Mesendoderm (in vitro differentiated cells): ENCODE measurements around the gene MITF.

Experiments used
- DNase-seq: peaks from one replicate; pipeline ENCODE4 v3.0.0; 2013
- H2AK5ac ChIP-seq: 2 replicates; pipeline ENCODE4 v1.6.1; 2013; ENCODE audit warnings: low read length, inconsistent platforms
- H2BK120ac ChIP-seq: 2 replicates; pipeline ENCODE4 v1.6.1; 2013; ENCODE audit warnings: low read depth, mild to moderate bottlenecking, low read length, moderate library complexity, mixed read lengths
- H2BK15ac ChIP-seq: replicated peaks from 2 replicates; pipeline ENCODE4 v1.6.1; 2013; ENCODE audit warnings: low read depth, mild to moderate bottlenecking, moderate library complexity
- H2BK5ac ChIP-seq: 2 replicates; pipeline ENCODE4 v1.6.1; 2013; ENCODE audit warnings: low read length, inconsistent platforms
- H3K18ac ChIP-seq: 2 replicates; pipeline ENCODE4 v1.6.1; 2013; ENCODE audit warnings: mild to moderate bottlenecking, low read length, mixed read lengths
- H3K23ac ChIP-seq: one replicate; pipeline ENCODE4 v1.6.1; 2013; ENCODE audit warnings: low read length
- H3K27ac ChIP-seq: 2 replicates; pipeline ENCODE4 v1.5.1; 2013; ENCODE audit warnings: low read depth, mild to moderate bottlenecking, inconsistent platforms, low read length, moderate library complexity
- H3K27me3 ChIP-seq: 2 replicates; pipeline ENCODE4 v1.6.1; 2013; ENCODE audit warnings: low read length, control low read depth, mild to moderate bottlenecking, inconsistent platforms; ENCODE audit not compliant: insufficient read depth, poor library complexity
- H3K36me3 ChIP-seq: 2 replicates; pipeline ENCODE4 v1.6.1; 2013; ENCODE audit warnings: low read length, inconsistent platforms; ENCODE audit not compliant: control insufficient read depth, insufficient read depth
- H3K4ac ChIP-seq: one replicate; pipeline ENCODE4 v1.6.1; 2013; ENCODE audit warnings: low read depth, mild to moderate bottlenecking, low read length, moderate library complexity
- H3K4me1 ChIP-seq: 2 replicates; pipeline ENCODE4 v1.6.1; 2013; ENCODE audit warnings: low read depth, low read length, inconsistent platforms; ENCODE audit not compliant: control insufficient read depth
- H3K4me2 ChIP-seq: 2 replicates; pipeline ENCODE4 v1.6.1; 2013; ENCODE audit warnings: low read length
- H3K4me3 ChIP-seq: 2 replicates; pipeline ENCODE4 v1.5.1; 2013; ENCODE audit warnings: mild to moderate bottlenecking, low read length
- H3K56ac ChIP-seq: one replicate; pipeline ENCODE4 v1.6.1; 2013; ENCODE audit warnings: low read length
- H3K79me1 ChIP-seq: 2 replicates; pipeline ENCODE4 v1.6.1; 2013; ENCODE audit warnings: low read length, inconsistent platforms
- H3K79me2 ChIP-seq: 2 replicates; pipeline ENCODE4 v1.6.1; 2013; ENCODE audit warnings: mild to moderate bottlenecking, low read length; ENCODE audit not compliant: control insufficient read depth, insufficient read depth
- H3K9ac ChIP-seq: 2 replicates; pipeline ENCODE4 v1.6.1; 2013; ENCODE audit warnings: low read length, inconsistent platforms
- H4K5ac ChIP-seq: one replicate; pipeline ENCODE4 v1.6.1; 2013; ENCODE audit warnings: low read length
- H4K8ac ChIP-seq: one replicate; pipeline ENCODE4 v1.6.1; 2013; ENCODE audit warnings: low read depth, mild to moderate bottlenecking, control low read depth, low read length, moderate library complexity
- WGBS: extraction: QIAGEN DNeasy Blood & Tissue Kit; methylation state at CpG from one replicate; pipeline ENCODE4 v1.1.7; 2013; ENCODE audit warnings: low lambda C conversion rate, missing lambda C conversion rate; ENCODE audit not compliant: insufficient coverage; ENCODE audit errors: extremely low coverage; 5-methylcytosine and 5-hydroxymethylcytosine counted together

The MITF gene

DNA sequence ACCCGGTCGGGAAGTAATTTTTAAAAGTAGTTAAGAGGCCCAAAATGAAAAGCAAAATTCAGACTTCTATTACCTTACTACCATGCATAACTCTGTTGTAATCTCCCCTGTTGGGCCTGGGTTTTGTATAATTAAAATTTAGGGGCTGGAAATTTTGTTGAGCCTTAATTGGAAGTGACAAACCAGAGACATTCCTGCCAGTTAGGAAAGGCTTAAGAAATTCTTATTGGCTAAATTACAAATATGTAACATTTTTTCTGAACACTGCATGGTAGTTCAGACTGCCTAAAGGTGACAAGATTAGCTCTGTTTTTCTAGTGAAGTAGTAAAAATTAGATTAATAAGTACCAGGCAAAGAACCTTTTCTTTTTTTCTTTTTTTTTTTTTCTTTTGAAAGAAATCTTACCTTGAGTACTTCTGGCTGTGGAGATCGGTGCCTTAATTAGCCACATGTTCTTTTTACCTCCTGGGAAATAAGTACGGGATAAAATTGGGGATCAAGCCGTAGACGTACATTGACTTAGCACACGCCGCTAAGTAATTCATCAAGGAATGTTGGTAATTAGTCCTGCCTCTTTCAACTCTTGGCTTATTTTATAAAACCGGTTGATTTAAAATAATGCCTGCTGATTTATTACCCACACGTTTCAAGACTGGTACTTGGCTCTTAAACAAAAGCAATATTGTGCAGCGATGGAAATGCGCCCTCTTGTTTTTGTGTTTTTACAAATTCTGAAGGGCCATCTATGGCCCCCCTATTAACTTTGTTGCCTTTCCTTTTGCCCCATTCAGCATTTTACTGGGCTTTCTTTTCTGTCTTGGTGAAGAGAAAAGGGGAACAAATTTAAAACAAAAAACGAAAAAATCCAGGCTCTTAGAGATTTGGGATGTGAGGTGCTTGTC lies 149.0 kb downstream of the MITF start:
- Histone ChIP-seq H3K56ac (no peak overlapping the region), H3K4ac (no peak overlapping the region), H3K27ac (no peak overlapping the region), H3K4me3 (no peak overlapping the region), H3K4me2 (no peak overlapping the region), H3K79me2 (no peaks in the 10 kb centered on the region), H3K4me1 (no peaks in the 10 kb centered on the region), H3K79me1 (no peaks in the 10 kb centered on the region), H3K23ac (no peak overlapping the region), H4K5ac (no peak overlapping the region), H2BK5ac (no peak overlapping the region), H3K9ac (no peak overlapping the region), H2BK120ac (no peak overlapping the region), H3K36me3 (no peaks in the 10 kb centered on the region), H4K8ac (no peak overlapping the region), H2BK15ac (no peak overlapping the region), H3K18ac (no peak overlapping the region), H2AK5ac (no peak overlapping the region), H3K27me3 (no peaks in the 10 kb centered on the region)
- no peak for DNase-seq
- WGBS = no CpG with 5 or more reads among the region's 13 CpGs

GRCh38 chr3:69888943-69889315 lies 149.7 kb downstream of the MITF start:
- H3K56ac ChIP-seq = no peak overlapping the region
- H3K79me1 ChIP-seq = no peaks in the 10 kb centered on the region
- H3K9ac ChIP-seq = no peak overlapping the region
- no peak overlapping the region for H3K18ac ChIP-seq
- no peak overlapping the region for H4K5ac ChIP-seq
- no peak overlapping the region for H3K27ac ChIP-seq
- H3K27me3 ChIP-seq = no peaks in the 10 kb centered on the region
- no peak overlapping the region for H2BK5ac ChIP-seq
- no peak overlapping the region for H3K4ac ChIP-seq
- H3K23ac ChIP-seq = no peak overlapping the region
- no peak overlapping the region for H2BK120ac ChIP-seq
- H2BK15ac ChIP-seq = no peak overlapping the region
- no peaks in the 10 kb centered on the region for H3K4me1 ChIP-seq
- no peaks in the 10 kb centered on the region for H3K36me3 ChIP-seq
- DNase-seq = no peak
- H3K79me2 ChIP-seq = no peaks in the 10 kb centered on the region
- H3K4me2 ChIP-seq = no peak overlapping the region
- no peak overlapping the region for H3K4me3 ChIP-seq
- WGBS = no CpG with 5 or more reads among the region's 3 CpGs
- no peak overlapping the region for H4K8ac ChIP-seq
- no peak overlapping the region for H2AK5ac ChIP-seq

DNA sequence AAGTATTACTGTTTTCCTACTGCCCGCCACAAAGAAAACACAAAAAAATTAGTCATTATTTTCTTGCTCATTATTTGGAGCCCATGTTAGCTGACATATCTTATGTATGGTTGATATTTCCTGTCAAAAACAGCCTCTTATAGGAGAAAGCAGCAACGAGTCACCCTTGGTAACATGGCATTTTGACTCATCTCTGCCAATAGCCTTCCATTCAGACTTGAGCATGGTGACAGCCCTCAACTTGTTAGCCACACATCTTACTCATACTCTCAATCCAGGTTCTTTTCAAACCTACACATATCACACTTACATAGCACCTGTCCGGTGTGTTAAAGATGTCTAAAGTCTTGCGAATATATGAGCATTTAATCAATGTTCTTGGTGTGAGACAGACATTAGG lies 150.8 kb downstream of the MITF start:
- no peak overlapping the region for H3K4ac ChIP-seq
- no peaks in the 10 kb centered on the region for H3K27me3 ChIP-seq
- H3K36me3 ChIP-seq = no peaks in the 10 kb centered on the region
- H2BK15ac ChIP-seq = no peak overlapping the region
- H3K4me2 ChIP-seq = no peak overlapping the region
- H4K8ac ChIP-seq = no peak overlapping the region
- H3K56ac ChIP-seq = no peak overlapping the region
- no peak overlapping the region for H3K18ac ChIP-seq
- H4K5ac ChIP-seq = no peak overlapping the region
- H3K4me3 ChIP-seq = no peak overlapping the region
- no peak overlapping the region for H2BK5ac ChIP-seq
- H2AK5ac ChIP-seq = no peak overlapping the region
- no peak overlapping the region for H3K27ac ChIP-seq
- no peak overlapping the region for H3K9ac ChIP-seq
- no peak overlapping the region for H2BK120ac ChIP-seq
- H3K4me1 ChIP-seq = no peaks in the 10 kb centered on the region
- WGBS = no CpG with 5 or more reads among the region's 4 CpGs
- no peak for DNase-seq
- H3K23ac ChIP-seq = no peak overlapping the region
- no peaks in the 10 kb centered on the region for H3K79me2 ChIP-seq
- H3K79me1 ChIP-seq = no peaks in the 10 kb centered on the region

- Histone ChIP-seq H3K23ac (no peak overlapping the region), H3K36me3 (no peaks in the 10 kb centered on the region), H4K8ac (no peak overlapping the region), H3K4ac (no peak overlapping the region), H3K18ac (no peak overlapping the region), H3K27ac (no peak overlapping the region), H3K9ac (no peak overlapping the region), H3K4me2 (no peak overlapping the region), H4K5ac (no peak overlapping the region), H3K4me3 (no peak overlapping the region), H3K4me1 (no peaks in the 10 kb centered on the region), H3K79me1 (no peaks in the 10 kb centered on the region), H3K27me3 (no peaks in the 10 kb centered on the region), H2BK15ac (no peak overlapping the region), H2BK120ac (no peak overlapping the region), H3K56ac (no peak overlapping the region), H2AK5ac (no peak overlapping the region), H2BK5ac (no peak overlapping the region), H3K79me2 (no peaks in the 10 kb centered on the region)
- WGBS = no CpG with 5 or more reads among the region's 2 CpGs
- no peak for DNase-seq
Measured at GRCh38 chr3:69890691-69891090, 151.4 kb downstream of the MITF start.

GRCh38 chr3:69892706-69893105 lies 153.4 kb downstream of the MITF start:
- no peak overlapping the region for H3K4me3 ChIP-seq
- no peak overlapping the region for H3K56ac ChIP-seq
- H3K4ac ChIP-seq = no peak overlapping the region
- no peaks in the 10 kb centered on the region for H3K4me1 ChIP-seq
- H3K9ac ChIP-seq = no peak overlapping the region
- H3K27ac ChIP-seq = no peak overlapping the region
- no peak overlapping the region for H2BK5ac ChIP-seq
- no peak overlapping the region for H3K4me2 ChIP-seq
- H3K18ac ChIP-seq = no peak overlapping the region
- H4K5ac ChIP-seq = no peak overlapping the region
- H3K23ac ChIP-seq = no peak overlapping the region
- no peaks in the 10 kb centered on the region for H3K27me3 ChIP-seq
- no peak for DNase-seq
- no peak overlapping the region for H2BK15ac ChIP-seq
- no peak overlapping the region for H2AK5ac ChIP-seq
- no peaks in the 10 kb centered on the region for H3K79me2 ChIP-seq
- WGBS = no CpG with 5 or more reads among the region's 4 CpGs
- no peaks in the 10 kb centered on the region for H3K36me3 ChIP-seq
- H2BK120ac ChIP-seq = no peak overlapping the region
- H3K79me1 ChIP-seq = no peaks in the 10 kb centered on the region
- no peak overlapping the region for H4K8ac ChIP-seq

DNA sequence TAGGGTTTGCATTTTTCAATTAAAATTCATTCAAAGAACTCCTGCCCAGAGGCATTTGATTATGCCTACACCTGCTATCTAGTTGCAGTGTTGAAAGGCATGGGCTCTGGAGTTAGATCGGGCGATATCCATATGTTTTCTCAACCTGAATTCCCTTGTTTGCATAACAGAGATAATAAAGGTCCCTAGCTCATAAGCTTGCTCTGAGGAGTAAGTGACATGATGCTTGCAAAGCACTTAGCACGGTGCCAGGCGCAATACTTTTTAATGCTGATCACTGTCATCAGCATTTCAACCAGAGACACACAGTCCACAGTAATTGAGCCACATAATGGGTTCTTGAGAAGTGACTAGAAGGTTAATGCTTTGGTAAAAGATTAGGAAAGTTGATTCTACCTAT lies 154.0 kb downstream of the MITF start:
- WGBS = no CpG with 5 or more reads among the region's 4 CpGs
- H2BK15ac ChIP-seq = no peak overlapping the region
- H3K4me2 ChIP-seq = no peak overlapping the region
- no peak overlapping the region for H4K8ac ChIP-seq
- H3K4ac ChIP-seq = no peak overlapping the region
- H3K56ac ChIP-seq = no peak overlapping the region
- DNase-seq = no peak
- H2BK120ac ChIP-seq = no peak overlapping the region
- H3K79me2 ChIP-seq = no peaks in the 10 kb centered on the region
- H3K36me3 ChIP-seq = no peaks in the 10 kb centered on the region
- H4K5ac ChIP-seq = no peak overlapping the region
- H3K4me3 ChIP-seq = no peak overlapping the region
- no peak overlapping the region for H2BK5ac ChIP-seq
- H3K18ac ChIP-seq = no peak overlapping the region
- H3K4me1 ChIP-seq = no peaks in the 10 kb centered on the region
- no peak overlapping the region for H3K9ac ChIP-seq
- H2AK5ac ChIP-seq = no peak overlapping the region
- no peak overlapping the region for H3K23ac ChIP-seq
- no peaks in the 10 kb centered on the region for H3K27me3 ChIP-seq
- no peaks in the 10 kb centered on the region for H3K79me1 ChIP-seq
- no peak overlapping the region for H3K27ac ChIP-seq
